ENCODE results near the gene TMEM178A.

GRCh38 chr2:39728941-39729351 is 63.2 kb downstream of the TMEM178A start:
- peak in 5 of 6 experiments; percentile 18 to 63 (median 52) for TF ChIP-seq CTCF (IDR thresholded peaks at IDR 0.05)
- TF ChIP-seq POLR2A (IDR thresholded peaks at IDR 0.05), result no peak
